ENCODE results near the gene FOXL3. TPM values are rescaled to one million over a fixed set of nuclear protein-coding genes. Genes with fewer than 3 reads are reported as not detected.

Gene FOXL3
- total RNA-seq, 4 donors from 2014 or later = not detected

- H3K36me3 ChIP-seq = no peaks in the 10 kb centered on the region
- DNase-seq = no peak
- no peaks in the 10 kb centered on the region for H3K9me3 ChIP-seq
- H3K4me3 ChIP-seq = no peak overlapping the region
- H3K4me1 ChIP-seq = no peaks in the 10 kb centered on the region
- intact Hi-C loops (cut with DNase I; ENCODE audit: low total_unique reads) = no loop called here
- H3K27me3 ChIP-seq = no peaks in the 10 kb centered on the region
- TF ChIP-seq POLR2A (IDR thresholded peaks at IDR 0.05) = no peak
- TF ChIP-seq CTCF (IDR thresholded peaks at IDR 0.05) = no peak
- H3K27ac ChIP-seq = no peak overlapping the region
Observed at GRCh38 chr7:249989-250388, 40.0 kb upstream of the FOXL3 start.

GRCh38 chr7:250523-250922 is 39.4 kb upstream of the FOXL3 start:
- no peaks in the 10 kb centered on the region for H3K9me3 ChIP-seq
- no peaks in the 10 kb centered on the region for H3K27me3 ChIP-seq
- no peak for DNase-seq
- no peaks in the 10 kb centered on the region for H3K36me3 ChIP-seq
- TF ChIP-seq POLR2A (IDR thresholded peaks at IDR 0.05) = no peak
- TF ChIP-seq CTCF (IDR thresholded peaks at IDR 0.05) = no peak
- no peak overlapping the region for H3K4me3 ChIP-seq
- H3K4me1 ChIP-seq = no peaks in the 10 kb centered on the region
- H3K27ac ChIP-seq = no peak overlapping the region
- intact Hi-C loops (cut with DNase I; ENCODE audit: low total_unique reads) = no loop called here

GRCh38 chr7:251005-251404 is 39.0 kb upstream of the FOXL3 start:
- Histone ChIP-seq H3K4me1 (no peaks in the 10 kb centered on the region), H3K9me3 (no peaks in the 10 kb centered on the region), H3K4me3 (no peak overlapping the region), H3K27me3 (no peaks in the 10 kb centered on the region), H3K27ac (no peak overlapping the region), H3K36me3 (no peaks in the 10 kb centered on the region)
- TF ChIP-seq POLR2A (IDR thresholded peaks at IDR 0.05) = no peak
- no peak for TF ChIP-seq CTCF (IDR thresholded peaks at IDR 0.05)
- no peak for DNase-seq
- intact Hi-C loops (cut with DNase I; ENCODE audit: low total_unique reads) = no loop called here

- no peaks in the 10 kb centered on the region for H3K36me3 ChIP-seq
- DNase-seq = no peak
Observed at GRCh38 chr7:251446-252175, 38.4 kb upstream of the FOXL3 start.

More at GRCh38 chr7:251446-252175, 38.4 kb upstream of the FOXL3 start:
- H3K27me3 ChIP-seq = no peaks in the 10 kb centered on the region
- no peaks in the 10 kb centered on the region for H3K4me1 ChIP-seq
- TF ChIP-seq POLR2A (IDR thresholded peaks at IDR 0.05) (no peak), CTCF (IDR thresholded peaks at IDR 0.05) (no peak)
- H3K4me3 ChIP-seq = no peak overlapping the region
- H3K9me3 ChIP-seq = no peaks in the 10 kb centered on the region
- intact Hi-C loops (cut with DNase I; ENCODE audit: low total_unique reads) = no loop called here
- no peak overlapping the region for H3K27ac ChIP-seq

Data from uterus (tissue), 4 donors.